Renal cortical epithelial cell (primary cell): ENCODE results near the gene KATNB1. TPM values are rescaled to one million over a fixed set of nuclear protein-coding genes. Genes with fewer than 3 reads are reported as not detected.
"Not testable (repeated sequence)": the region's sequence is repeated elsewhere in the genome, so short reads cannot be mapped to it uniquely, and the experiment has no call there.

Source experiments
- DNase-seq: peaks from one replicate; pipeline ENCODE4 v3.0.0-alpha.2; 2011; ENCODE audit warnings: low read depth
- total RNA-seq: library from RNA; depleted of rRNA; stranded (reverse); fragments of >200 nt; gene quantifications from 2 replicates; pipeline ENCODE4 v1.2.3, GENCODE V29; 2014

Gene KATNB1
- total RNA-seq, 1 donor from 2014 or later, result 31.8 TPM

GRCh38 chr16:57770361-57770760, 34.8 kb downstream of the KATNB1 start:
- no peak for DNase-seq

- DNase-seq, result no peak
Measured at GRCh38 chr16:57771141-57771785, 35.7 kb downstream of the KATNB1 start.

GRCh38 chr16:57773019-57773418, 37.4 kb downstream of the KATNB1 start:
- no peak for DNase-seq

- peak; percentile 33 for DNase-seq
Measured at GRCh38 chr16:57773655-57774295, 38.2 kb downstream of the KATNB1 start.

- DNase-seq, result no peak
Measured at GRCh38 chr16:57774705-57775285, 39.2 kb downstream of the KATNB1 start.

- no peak for DNase-seq
Measured at GRCh38 chr16:57775661-57776469, 40.3 kb downstream of the KATNB1 start.

- no peak for DNase-seq
Measured at GRCh38 chr16:57778658-57779057, 43.1 kb downstream of the KATNB1 start.

- not testable (repeated sequence) for DNase-seq
Measured at GRCh38 chr16:57779836-57780235, 44.3 kb downstream of the KATNB1 start.

GRCh38 chr16:57781349-57781740, 45.8 kb downstream of the KATNB1 start:
- no peak for DNase-seq

GRCh38 chr16:57781741-57782606, 46.4 kb downstream of the KATNB1 start:
- peak; percentile 71 for DNase-seq

GRCh38 chr16:57782607-57783055, 47.1 kb downstream of the KATNB1 start:
- DNase-seq, result not testable (repeated sequence)

- DNase-seq, result no peak
Measured at GRCh38 chr16:57783116-57783515, 47.5 kb downstream of the KATNB1 start.

GRCh38 chr16:57783883-57784282, 48.3 kb downstream of the KATNB1 start:
- no peak for DNase-seq

GRCh38 chr16:57784334-57784733, 48.8 kb downstream of the KATNB1 start:
- DNase-seq, result no peak

- DNase-seq, result no peak
Measured at GRCh38 chr16:57785385-57785784, 49.8 kb downstream of the KATNB1 start.

- DNase-seq, result no peak
Measured at GRCh38 chr16:57785924-57786323, 50.4 kb downstream of the KATNB1 start.

GRCh38 chr16:57786632-57787518, 51.3 kb downstream of the KATNB1 start:
- no peak for DNase-seq

- no peak for DNase-seq
Measured at GRCh38 chr16:57787519-57787905, 51.9 kb downstream of the KATNB1 start.

GRCh38 chr16:57788252-57788841, 52.8 kb downstream of the KATNB1 start:
- no peak for DNase-seq

- DNase-seq, result no peak
Measured at GRCh38 chr16:57788951-57789350, 53.4 kb downstream of the KATNB1 start.
